ENCODE data around the gene CAVIN1. TPM values are rescaled to one million over a fixed set of nuclear protein-coding genes. Genes with fewer than 3 reads are reported as not detected.

Gene CAVIN1
- total and polyA plus RNA-seq, 2 experiments from 2014 or later = 18.1 to 35.7 TPM

- TF ChIP-seq, protein P1, sequence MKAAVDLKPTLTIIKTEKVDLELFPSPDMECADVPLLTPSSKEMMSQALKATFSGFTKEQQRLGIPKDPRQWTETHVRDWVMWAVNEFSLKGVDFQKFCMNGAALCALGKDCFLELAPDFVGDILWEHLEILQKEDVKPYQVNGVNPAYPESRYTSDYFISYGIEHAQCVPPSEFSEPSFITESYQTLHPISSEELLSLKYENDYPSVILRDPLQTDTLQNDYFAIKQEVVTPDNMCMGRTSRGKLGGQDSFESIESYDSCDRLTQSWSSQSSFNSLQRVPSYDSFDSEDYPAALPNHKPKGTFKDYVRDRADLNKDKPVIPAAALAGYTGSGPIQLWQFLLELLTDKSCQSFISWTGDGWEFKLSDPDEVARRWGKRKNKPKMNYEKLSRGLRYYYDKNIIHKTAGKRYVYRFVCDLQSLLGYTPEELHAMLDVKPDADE (IDR thresholded peaks at IDR 0.05) = no peak
- no peak for TF ChIP-seq POLR2AphosphoS5 (IDR thresholded peaks at IDR 0.05; ENCODE audit: low read depth)
These were observed 59.8 kb downstream of the CAVIN1 start (continued) for GRCh38 chr17:42363231-42363630.

- peak overlapping the region; percentile 64 for H3K4me2 ChIP-seq
- no peak overlapping the region for H3K27ac ChIP-seq (ENCODE audit: low read depth)
- no peaks in the 10 kb centered on the region for H3K9me3 Mint-ChIP-seq
- no peak for TF ChIP-seq JUNB (IDR thresholded peaks at IDR 0.05; ENCODE audit: unreplicated experiment)
- TF ChIP-seq EZH2 (IDR thresholded peaks at IDR 0.05; ENCODE audit: low read depth, unreplicated experiment) = no peak
- TF ChIP-seq POLR2AphosphoS5 (IDR thresholded peaks at IDR 0.05; ENCODE audit: low read depth) = no peak
- TF ChIP-seq, protein P1 (IDR thresholded peaks at IDR 0.05) = no peak
- TF ChIP-seq CREB1 (CRISPR knock-in tag; IDR thresholded peaks at IDR 0.05; ENCODE audit: low read depth) = no peak
- TF ChIP-seq REST (IDR thresholded peaks at IDR 0.05; ENCODE audit: unreplicated experiment) = no peak
- no peak for TF ChIP-seq ZNF331 (CRISPR knock-in tag; IDR thresholded peaks at IDR 0.05; ENCODE audit: low read depth)
- TF ChIP-seq EZH2phosphoT487 (IDR thresholded peaks at IDR 0.05; ENCODE audit: unreplicated experiment) = no peak
- TF ChIP-seq NANOG (IDR thresholded peaks at IDR 0.05; ENCODE audit: borderline replicate concordance) = no peak
- TF ChIP-seq ZNF114 (CRISPR knock-in tag; IDR thresholded peaks at IDR 0.05) = no peak
- TF ChIP-seq STAT1 (IDR thresholded peaks at IDR 0.05; ENCODE audit: unreplicated experiment) = no peak
- TF ChIP-seq, protein P2, sequence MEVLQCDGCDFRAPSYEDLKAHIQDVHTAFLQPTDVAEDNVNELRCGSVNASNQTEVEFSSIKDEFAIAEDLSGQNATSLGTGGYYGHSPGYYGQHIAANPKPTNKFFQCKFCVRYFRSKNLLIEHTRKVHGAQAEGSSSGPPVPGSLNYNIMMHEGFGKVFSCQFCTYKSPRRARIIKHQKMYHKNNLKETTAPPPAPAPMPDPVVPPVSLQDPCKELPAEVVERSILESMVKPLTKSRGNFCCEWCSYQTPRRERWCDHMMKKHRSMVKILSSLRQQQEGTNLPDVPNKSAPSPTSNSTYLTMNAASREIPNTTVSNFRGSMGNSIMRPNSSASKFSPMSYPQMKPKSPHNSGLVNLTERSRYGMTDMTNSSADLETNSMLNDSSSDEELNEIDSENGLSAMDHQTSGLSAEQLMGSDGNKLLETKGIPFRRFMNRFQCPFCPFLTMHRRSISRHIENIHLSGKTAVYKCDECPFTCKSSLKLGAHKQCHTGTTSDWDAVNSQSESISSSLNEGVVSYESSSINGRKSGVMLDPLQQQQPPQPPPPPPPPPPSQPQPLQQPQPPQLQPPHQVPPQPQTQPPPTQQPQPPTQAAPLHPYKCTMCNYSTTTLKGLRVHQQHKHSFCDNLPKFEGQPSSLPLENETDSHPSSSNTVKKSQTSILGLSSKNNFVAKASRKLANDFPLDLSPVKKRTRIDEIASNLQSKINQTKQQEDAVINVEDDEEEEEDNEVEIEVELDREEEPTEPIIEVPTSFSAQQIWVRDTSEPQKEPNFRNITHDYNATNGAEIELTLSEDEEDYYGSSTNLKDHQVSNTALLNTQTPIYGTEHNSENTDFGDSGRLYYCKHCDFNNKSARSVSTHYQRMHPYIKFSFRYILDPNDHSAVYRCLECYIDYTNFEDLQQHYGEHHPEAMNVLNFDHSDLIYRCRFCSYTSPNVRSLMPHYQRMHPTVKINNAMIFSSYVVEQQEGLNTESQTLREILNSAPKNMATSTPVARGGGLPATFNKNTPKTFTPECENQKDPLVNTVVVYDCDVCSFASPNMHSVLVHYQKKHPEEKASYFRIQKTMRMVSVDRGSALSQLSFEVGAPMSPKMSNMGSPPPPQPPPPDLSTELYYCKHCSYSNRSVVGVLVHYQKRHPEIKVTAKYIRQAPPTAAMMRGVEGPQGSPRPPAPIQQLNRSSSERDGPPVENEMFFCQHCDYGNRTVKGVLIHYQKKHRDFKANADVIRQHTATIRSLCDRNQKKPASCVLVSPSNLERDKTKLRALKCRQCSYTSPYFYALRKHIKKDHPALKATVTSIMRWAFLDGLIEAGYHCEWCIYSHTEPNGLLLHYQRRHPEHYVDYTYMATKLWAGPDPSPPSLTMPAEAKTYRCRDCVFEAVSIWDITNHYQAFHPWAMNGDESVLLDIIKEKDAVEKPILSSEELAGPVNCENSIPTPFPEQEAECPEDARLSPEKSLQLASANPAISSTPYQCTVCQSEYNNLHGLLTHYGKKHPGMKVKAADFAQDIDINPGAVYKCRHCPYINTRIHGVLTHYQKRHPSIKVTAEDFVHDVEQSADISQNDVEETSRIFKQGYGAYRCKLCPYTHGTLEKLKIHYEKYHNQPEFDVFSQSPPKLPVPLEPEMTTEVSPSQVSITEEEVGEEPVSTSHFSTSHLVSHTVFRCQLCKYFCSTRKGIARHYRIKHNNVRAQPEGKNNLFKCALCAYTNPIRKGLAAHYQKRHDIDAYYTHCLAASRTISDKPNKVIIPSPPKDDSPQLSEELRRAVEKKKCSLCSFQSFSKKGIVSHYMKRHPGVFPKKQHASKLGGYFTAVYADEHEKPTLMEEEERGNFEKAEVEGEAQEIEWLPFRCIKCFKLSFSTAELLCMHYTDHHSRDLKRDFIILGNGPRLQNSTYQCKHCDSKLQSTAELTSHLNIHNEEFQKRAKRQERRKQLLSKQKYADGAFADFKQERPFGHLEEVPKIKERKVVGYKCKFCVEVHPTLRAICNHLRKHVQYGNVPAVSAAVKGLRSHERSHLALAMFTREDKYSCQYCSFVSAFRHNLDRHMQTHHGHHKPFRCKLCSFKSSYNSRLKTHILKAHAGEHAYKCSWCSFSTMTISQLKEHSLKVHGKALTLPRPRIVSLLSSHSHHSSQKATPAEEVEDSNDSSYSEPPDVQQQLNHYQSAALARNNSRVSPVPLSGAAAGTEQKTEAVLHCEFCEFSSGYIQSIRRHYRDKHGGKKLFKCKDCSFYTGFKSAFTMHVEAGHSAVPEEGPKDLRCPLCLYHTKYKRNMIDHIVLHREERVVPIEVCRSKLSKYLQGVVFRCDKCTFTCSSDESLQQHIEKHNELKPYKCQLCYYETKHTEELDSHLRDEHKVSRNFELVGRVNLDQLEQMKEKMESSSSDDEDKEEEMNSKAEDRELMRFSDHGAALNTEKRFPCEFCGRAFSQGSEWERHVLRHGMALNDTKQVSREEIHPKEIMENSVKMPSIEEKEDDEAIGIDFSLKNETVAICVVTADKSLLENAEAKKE (CRISPR knock-in tag; IDR thresholded peaks at IDR 0.05) = no peak
These were observed 60.7 kb downstream of the CAVIN1 start for GRCh38 chr17:42362245-42362961.

More at GRCh38 chr17:42362245-42362961, 60.7 kb downstream of the CAVIN1 start:
- H3K4me1 ChIP-seq (ENCODE audit: insufficient read depth) = peaks cover 35% of the 10 kb centered on the region
- ATAC-seq = no peak
- H3K27ac Mint-ChIP-seq = no peak overlapping the region
- peaks cover 49% of the 10 kb centered on the region for H3K4me1 Mint-ChIP-seq
- H3K27me3 Mint-ChIP-seq (ENCODE audit: insufficient read depth, low read depth, poor library complexity) = peaks cover 8% of the 10 kb centered on the region
- no peak overlapping the region for H2AFZ ChIP-seq
- H3K36me3 ChIP-seq (ENCODE audit: insufficient read depth) = no peaks in the 10 kb centered on the region
- H3K4me3 Mint-ChIP-seq = no peak overlapping the region; the same call in 2 of the 3 replicates
- H3K79me2 ChIP-seq (replicated peaks; ENCODE audit: insufficient read depth) = peaks cover 88% of the 10 kb centered on the region
- no peaks in the 10 kb centered on the region for H3K9me2 ChIP-seq (ENCODE audit: insufficient read depth)
- DNase-seq (ENCODE audit: low spot score) = no peak
- H3K4me3 ChIP-seq = no peak overlapping the region
- H3F3A ChIP-seq (replicated peaks; ENCODE audit: low read depth) = peaks cover 4% of the 10 kb centered on the region
- no peaks in the 10 kb centered on the region for H3K27me3 ChIP-seq (ENCODE audit: insufficient read depth)
- H3K36me3 Mint-ChIP-seq (ENCODE audit: low read depth) = 0 out of 3 replicates have a peak, but pooled peaks cover 6% of the 10 kb centered on the region
- peaks cover 47% of the 10 kb centered on the region for H4K20me1 ChIP-seq (replicated peaks; ENCODE audit: insufficient read depth)

Data from GM23338 (cell line).